Endothelial cell of umbilical vein (primary cell): ENCODE data around the gene SPATA3. TPM values are rescaled to one million over a fixed set of nuclear protein-coding genes. Genes with fewer than 3 reads are reported as not detected.

Experiments
- BruUV-seq: library from RNA; stranded (reverse); fragments of 400-500 nt; replicated peaks from 2 replicates; lab custom pipeline; 2021; lab: Mats Ljungman, UMichigan
- CTCF ChIA-PET: fragments of 300-600, 350-600 bp; sonication (Branson Sonifier 250); formaldehyde crosslinking; loops from one replicate; lab custom pipeline; 2021; ENCODE audit warnings: antibody characterized with exemption, inconsistent platforms; lab: Charles Lee
- POLR2A ChIA-PET: fragments of 300-600, 350-600 bp; sonication (Branson Sonifier 250); formaldehyde crosslinking; loops from one replicate; lab custom pipeline; 2021; ENCODE audit warnings: antibody characterized with exemption, inconsistent platforms; lab: Charles Lee
- DNase-seq: peaks from one replicate; pipeline ENCODE4 v3.0.0-alpha.2; 2011; ENCODE audit warnings: low read depth, low spot score
- FAIRE-seq: peaks from 2 replicates; lab custom pipeline; 2011; peaks lifted over from hg19 to GRCh38; lab: Jason Lieb, UNC
- H2AFZ ChIP-seq: 2 replicates; pipeline ENCODE4 v1.6.0; 2012; ENCODE audit warnings: low read depth, low read length, control low read depth, inconsistent platforms
- H3K27ac ChIP-seq: 2 replicates; pipeline ENCODE4 v1.5.1; 2011; ENCODE audit warnings: low read depth, mild to moderate bottlenecking, control low read depth, low read length, moderate library complexity; ENCODE audit not compliant: insufficient read depth
- H3K27me3 ChIP-seq, 2 experiments: 2 replicates each; pipeline versions ENCODE4 v1.6.0 to v1.6.1; 2011; ENCODE audit warnings: low read length in 2 of 2, mixed read lengths in 1 of 2; ENCODE audit not compliant: control insufficient read depth in 2 of 2, insufficient read depth in 2 of 2
- H3K36me3 ChIP-seq, 2 experiments: 2 replicates in 1 of 2; 3 replicates in 1 of 2; pipeline ENCODE4 v1.5.1; 2011; ENCODE audit warnings: low read length in 2 of 2, mild to moderate bottlenecking in 1 of 2, moderate library complexity in 1 of 2; ENCODE audit not compliant: control insufficient read depth in 2 of 2, insufficient read depth in 2 of 2; ENCODE audit errors: extremely low read depth in 1 of 2
- H3K4me1 ChIP-seq: 3 replicates; pipeline ENCODE4 v1.5.1; 2011; ENCODE audit warnings: mild to moderate bottlenecking, low read length; ENCODE audit not compliant: control insufficient read depth, insufficient read depth; ENCODE audit errors: extremely low read depth
- H3K4me2 ChIP-seq: 2 replicates; pipeline ENCODE4 v1.6.1; 2011; ENCODE audit warnings: low read length, control low read depth, mixed read lengths; ENCODE audit not compliant: insufficient read depth
- H3K4me3 ChIP-seq, 3 experiments: fragments of 200-600 bp in 1 of 3; sonication (generic), shearing (Covaris generic) in 1 of 3; replicated peaks in 1 of 3; 2 replicates each; pipeline ENCODE4 v1.5.1; 2011 to 2016; ENCODE audit warnings: control low read depth in 3 of 3, low read length in 3 of 3, mild to moderate bottlenecking in 2 of 3, inconsistent platforms in 1 of 3, low read depth in 1 of 3, moderate library complexity in 1 of 3; ENCODE audit not compliant: insufficient read depth in 1 of 3
- H3K79me2 ChIP-seq: 2 replicates; pipeline ENCODE4 v1.6.0; 2012; ENCODE audit warnings: low read length, inconsistent platforms; ENCODE audit not compliant: control insufficient read depth, insufficient read depth
- H3K9ac ChIP-seq: replicated peaks from 2 replicates; pipeline ENCODE3; 2011; ENCODE audit warnings: low read length, control low read depth; ENCODE audit not compliant: insufficient read depth; ENCODE audit errors: extremely low read depth
- H3K9me1 ChIP-seq: replicated peaks from 3 replicates; pipeline ENCODE4 v1.6.0; 2011; ENCODE audit warnings: mild to moderate bottlenecking, low read length; ENCODE audit not compliant: control insufficient read depth, insufficient read depth; ENCODE audit errors: extremely low read depth
- H3K9me3 ChIP-seq: replicated peaks from 2 replicates; pipeline ENCODE4 v1.5.1; 2012; ENCODE audit warnings: low read length, inconsistent platforms; ENCODE audit not compliant: control insufficient read depth, insufficient read depth
- H4K20me1 ChIP-seq: replicated peaks from 2 replicates; pipeline ENCODE3; 2011; ENCODE audit warnings: mild to moderate bottlenecking, low read length; ENCODE audit not compliant: control insufficient read depth, insufficient read depth; ENCODE audit errors: extremely low read depth
- CTCF ChIP-seq, 2 donors: IDR thresholded peaks; 1 replicate in 1 of 2; 2 replicates in 1 of 2; pipeline ENCODE4 v1.5.1; 2011; ENCODE audit warnings: low read length in 2 of 2, mild to moderate bottlenecking in 2 of 2, moderate library complexity in 2 of 2, control low read depth in 1 of 2, inconsistent platforms in 1 of 2, low read depth in 1 of 2; ENCODE audit not compliant: insufficient read depth in 1 of 2; ENCODE audit errors: extremely low read depth in 1 of 2
- FOS ChIP-seq: IDR thresholded peaks from 2 replicates; pipeline ENCODE4 v1.6.1; 2011; ENCODE audit warnings: mild to moderate bottlenecking, low read length, moderate library complexity, borderline replicate concordance; ENCODE audit not compliant: insufficient read depth
- GATA2 ChIP-seq: IDR thresholded peaks from 2 replicates; pipeline ENCODE4 v1.7.0; 2011; ENCODE audit warnings: low read depth, mild to moderate bottlenecking, moderate library complexity, mixed read lengths, low read length; ENCODE audit not compliant: insufficient read length, insufficient read depth
- JUN ChIP-seq: IDR thresholded peaks from 2 replicates; pipeline ENCODE4 v1.6.1; 2011; ENCODE audit warnings: borderline replicate concordance, low read depth; ENCODE audit not compliant: insufficient read length, insufficient read depth
- MAX ChIP-seq: IDR thresholded peaks from 2 replicates; pipeline ENCODE4 v1.6.1; 2011; ENCODE audit not compliant: insufficient read depth, insufficient read length
- MYC ChIP-seq: IDR thresholded peaks from one replicate; pipeline ENCODE4 v1.6.1; 2011; ENCODE audit warnings: mild to moderate bottlenecking, low read depth, low read length
- POLR2A ChIP-seq: IDR thresholded peaks from 2 replicates; pipeline ENCODE4 v1.6.1; 2012; ENCODE audit warnings: low read depth, mild to moderate bottlenecking, control low read depth, low read length
- POLR2AphosphoS5 ChIP-seq: IDR thresholded peaks from 2 replicates; pipeline ENCODE4 v1.6.1; 2012; ENCODE audit warnings: low read depth, mild to moderate bottlenecking, control low read depth, low read length, moderate library complexity; ENCODE audit not compliant: insufficient read depth
- dilution Hi-C: fragments of 300-500 bp; cut with MboI; formaldehyde crosslinking; loops from one replicate; pipeline ENCODE4 v1.15.0; 2019; ENCODE audit warnings: low sequenced_read_pairs; ENCODE audit not compliant: extremely low pct_ligation_motif_present
- intact Hi-C: fragments of 100-400 bp; cut with micrococcal nuclease; formaldehyde crosslinking; loops from one replicate; pipeline ENCODE4 v1.10.0; 2022
- polyA plus RNA-seq, 4 experiments: library from polyadenylated mRNA; depleted of rRNA in 3 of 4; stranded (reverse) in 3 of 4; unstranded in 1 of 4; fragments of >200 nt; gene quantifications; 2 replicates each; pipeline versions ENCODE4 v1.2.1 to v1.2.3, GENCODE V29; 2011 to 2012; ENCODE audit warnings: missing spikeins in 1 of 4
- total RNA-seq: library from RNA; stranded (reverse); gene quantifications from 2 replicates; pipeline ENCODE4 v1.2.3, GENCODE V29; 2021

SPATA3 gene
- total and polyA plus RNA-seq, 2 donors (not counting 3 experiments of a cell fraction or from before 2014, with no cell fraction given) = not detected

GRCh38 chr2:230996661-230997060, 740 bp downstream of the SPATA3 start:
- Histone ChIP-seq H3K36me3 (no peaks in the 10 kb centered on the region), H3K27ac (no peak overlapping the region), H4K20me1 (no peaks in the 10 kb centered on the region), H3K27me3 (peaks cover 8 to 11% of the 10 kb centered on the region in 2 experiments), H3K9me1 (no peaks in the 10 kb centered on the region), H3K4me2 (no peak overlapping the region), H3K9me3 (no peaks in the 10 kb centered on the region), H3K79me2 (no peaks in the 10 kb centered on the region), H2AFZ (no peak overlapping the region), H3K4me1 (no peaks in the 10 kb centered on the region), H3K4me3 (no peak overlapping the region), H3K9ac (no peak overlapping the region)
- CTCF ChIA-PET = interaction anchor here (1.5 kb wide), 1 partner anchor 9 kb away, joined by 4 read pairs; no protein-coding TSS in a partner anchor
- dilution Hi-C loops (no loop called here), intact Hi-C loops (no loop called here)
- TF ChIP-seq POLR2AphosphoS5 (no peak), MAX (no peak), POLR2A (no peak), MYC (no peak), JUN (no peak), GATA2 (no peak), CTCF (IDR thresholded peaks at IDR 0.05; ENCODE audit: extremely low read depth in 1 of 2, insufficient read depth in 1 of 2, low read depth in 1 of 2, low read length in 2 of 2) (no peak), FOS (no peak)
- FAIRE-seq (no peak), DNase-seq (no peak)
- no TSS peak for BruUV-seq
- POLR2A ChIA-PET = no interaction called here
